Endothelial cell of hepatic sinusoid (primary cell): ENCODE measurements around the gene SAMD10.
"Not testable (repeated sequence)": the region's sequence is repeated elsewhere in the genome, so short reads cannot be mapped to it uniquely, and the experiment has no call there.

Experiments
- in situ Hi-C: cut with HindIII; loops from 2 replicates; pipeline ENCODE4 v1.10.0; 2017; ENCODE audit warnings: low sequenced_read_pairs

Gene SAMD10

DNA sequence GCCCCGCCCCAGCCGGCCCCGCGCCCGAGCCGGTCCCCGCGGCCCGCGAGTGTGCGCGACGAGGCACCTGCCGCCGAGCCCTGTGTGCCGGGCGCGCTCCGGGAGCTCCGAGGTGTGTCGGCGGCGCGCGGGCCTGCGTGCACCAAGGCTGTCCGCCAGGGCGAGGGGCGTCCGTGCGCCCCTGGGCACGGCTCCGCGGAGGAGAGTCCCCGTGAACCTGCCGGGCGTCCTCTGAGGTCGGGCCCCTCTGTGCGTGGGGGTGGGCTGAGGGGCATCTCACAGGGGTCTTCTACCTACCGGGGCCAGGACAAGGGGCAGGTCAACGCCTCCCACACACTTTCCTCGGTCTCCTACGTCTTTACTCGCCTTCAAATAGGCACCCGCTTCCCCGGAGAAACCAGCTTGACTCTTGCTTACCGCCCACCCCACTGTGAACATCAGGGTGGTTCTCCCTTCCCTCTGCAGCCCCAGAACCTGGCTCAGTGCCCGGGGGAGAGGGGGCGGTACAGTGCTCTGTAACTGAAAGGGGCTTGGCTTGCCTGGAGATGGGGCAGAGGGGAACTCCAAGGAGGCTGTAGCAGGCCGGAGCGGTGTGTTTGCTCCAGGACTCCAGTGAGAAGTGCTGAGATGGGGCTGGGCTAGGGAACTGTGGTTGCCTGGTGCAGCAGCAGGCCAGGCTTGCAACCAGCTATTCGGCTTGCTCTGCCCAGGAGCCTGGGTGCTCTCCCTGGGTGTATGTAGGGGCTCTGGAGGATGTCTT, at the start of gene SAMD10:
TSS of gene SAMD10 (minus strand) at position 86 of the 760 bp plus-strand sequence. CDS start 175 bp downstream, outside the sequence.
- in situ Hi-C loops, result no loop called here

DNA sequence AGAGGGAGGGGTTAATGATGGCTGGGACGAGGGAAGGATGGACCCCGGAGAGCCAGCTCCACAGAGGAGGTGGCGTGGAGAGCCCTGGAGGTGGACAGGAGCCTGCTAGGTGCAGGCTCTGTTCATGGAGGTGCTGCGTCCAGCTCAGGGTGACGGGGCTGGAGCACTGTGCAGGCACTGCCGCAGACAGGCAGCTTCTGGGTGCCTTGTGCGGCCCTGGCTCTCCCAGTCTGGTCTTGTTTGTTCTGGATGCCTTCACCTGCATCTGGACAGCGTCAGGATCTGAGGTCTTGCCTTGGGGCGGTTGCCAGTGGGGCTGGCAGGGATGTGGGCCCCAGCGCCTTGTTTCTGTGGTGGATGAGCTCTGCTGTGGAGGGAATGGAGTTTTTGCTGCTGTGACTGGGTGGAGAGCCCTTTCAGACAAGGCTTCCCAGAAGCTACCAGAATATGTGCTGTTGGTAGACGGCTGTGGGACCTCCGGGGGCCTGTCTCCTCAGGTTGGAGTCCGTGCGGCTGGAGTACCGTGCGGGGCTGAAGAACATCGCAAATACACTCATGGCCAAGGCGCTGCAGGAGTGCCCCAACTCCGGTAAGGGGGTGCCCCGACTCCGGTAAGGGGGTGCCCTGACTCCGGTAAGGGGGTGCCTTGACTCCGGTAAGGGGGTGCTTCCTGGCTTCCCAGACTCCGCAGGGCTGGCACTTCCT, 48.7 kb upstream of the SAMD10 start:
- in situ Hi-C loops, result no loop called here

DNA sequence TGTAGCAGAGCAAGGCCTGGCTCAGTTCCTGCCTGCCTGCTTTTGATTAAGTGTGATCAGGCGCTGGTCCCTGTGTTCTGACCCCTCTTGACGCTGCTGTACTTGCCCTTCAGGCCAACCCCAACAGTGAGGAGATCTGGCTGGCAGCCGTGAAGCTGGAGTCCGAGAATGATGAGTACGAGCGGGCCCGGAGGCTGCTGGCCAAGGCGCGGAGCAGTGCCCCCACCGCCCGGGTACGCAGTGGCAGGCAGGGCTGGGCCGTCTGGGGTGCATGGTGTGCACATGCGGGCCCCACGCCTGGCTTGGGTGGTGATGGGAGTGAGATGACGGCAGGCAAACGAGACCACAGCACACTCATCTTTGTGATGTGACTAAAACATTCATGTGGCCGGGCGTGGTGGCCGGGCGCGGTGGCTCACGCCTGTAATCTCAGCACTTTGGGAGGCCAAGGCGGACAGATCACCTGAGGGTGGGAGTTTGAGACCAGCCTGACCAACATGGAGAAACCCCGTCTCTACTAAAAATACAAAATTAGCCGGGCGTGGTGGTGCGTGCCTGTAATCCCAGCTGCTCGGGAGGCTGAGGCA, 46.5 kb upstream of the SAMD10 start:
- in situ Hi-C loops, result no loop called here

DNA sequence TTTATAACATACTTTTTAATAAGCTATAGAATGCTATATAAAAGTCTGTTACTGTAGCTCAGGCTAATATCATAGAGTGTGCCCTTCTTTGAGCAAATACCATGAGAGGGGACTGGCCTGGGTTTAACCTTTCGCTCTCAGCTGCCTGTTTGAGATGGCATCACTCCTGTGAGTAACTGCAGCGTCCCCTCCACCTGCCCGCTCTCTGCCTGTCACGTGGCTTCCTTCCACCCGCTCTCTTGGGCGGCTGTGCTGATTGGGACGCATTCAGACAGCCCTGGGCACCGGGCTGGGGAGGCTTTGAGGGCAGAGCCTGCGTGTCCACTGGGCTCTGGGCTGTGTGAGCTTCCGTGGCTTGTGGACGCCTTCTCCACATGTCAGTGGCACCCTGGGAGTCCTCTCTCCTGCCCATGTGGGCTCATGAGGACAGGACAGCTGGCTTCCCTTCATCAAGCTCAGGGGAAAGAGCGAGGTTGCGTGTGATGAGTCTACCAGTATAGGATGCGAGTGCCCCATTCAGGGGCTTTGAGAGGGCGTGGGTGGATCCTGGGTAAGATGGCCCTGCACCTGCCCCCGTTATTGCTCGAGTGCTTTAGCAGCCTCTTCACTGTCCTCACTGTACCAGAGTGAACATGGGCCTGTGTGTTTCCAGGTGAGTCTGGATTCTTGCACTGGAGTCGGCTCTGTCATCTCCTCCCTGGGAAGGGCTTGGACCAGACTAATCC, 45.8 kb upstream of the SAMD10 start:
- in situ Hi-C loops, result no loop called here

DNA sequence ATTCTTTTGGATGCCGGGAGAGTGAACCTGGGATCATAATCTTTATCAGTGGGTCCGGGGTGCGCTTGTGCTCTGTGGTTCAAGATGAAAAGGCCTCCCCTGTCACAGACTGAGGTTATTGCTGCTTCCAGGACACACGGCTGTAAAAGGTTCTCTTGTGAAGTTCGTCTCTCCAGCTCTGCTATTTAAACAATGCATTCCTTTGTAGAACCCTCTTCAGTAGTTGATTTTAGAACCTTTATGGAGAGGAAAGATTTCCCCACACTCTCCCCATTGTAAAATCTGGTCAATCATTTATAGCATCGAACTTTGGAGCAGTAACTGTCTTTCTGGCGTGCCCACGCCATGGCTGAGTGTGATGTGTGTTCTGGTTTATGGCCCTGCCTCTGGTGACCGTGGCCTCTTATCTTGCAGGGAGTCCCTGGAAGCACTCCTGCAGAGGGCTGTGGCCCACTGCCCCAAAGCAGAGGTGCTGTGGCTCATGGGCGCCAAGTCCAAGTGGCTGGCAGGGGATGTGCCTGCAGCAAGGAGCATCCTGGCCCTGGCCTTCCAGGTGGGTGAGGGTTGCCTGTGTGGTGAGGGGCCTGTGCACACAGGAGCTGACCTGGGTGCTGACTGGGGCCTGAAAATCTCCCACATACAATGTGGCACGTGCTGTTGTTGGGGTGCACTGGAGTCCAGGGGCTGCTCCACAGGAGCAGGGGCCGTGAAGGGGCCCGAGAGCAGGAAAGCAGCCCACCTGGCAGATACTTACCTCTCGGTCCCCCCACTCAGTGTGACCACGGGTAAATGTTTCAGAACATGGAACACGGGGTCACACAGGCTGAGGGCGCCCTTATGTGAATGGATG, 44.9 kb upstream of the SAMD10 start:
- in situ Hi-C loops, result no loop called here

DNA sequence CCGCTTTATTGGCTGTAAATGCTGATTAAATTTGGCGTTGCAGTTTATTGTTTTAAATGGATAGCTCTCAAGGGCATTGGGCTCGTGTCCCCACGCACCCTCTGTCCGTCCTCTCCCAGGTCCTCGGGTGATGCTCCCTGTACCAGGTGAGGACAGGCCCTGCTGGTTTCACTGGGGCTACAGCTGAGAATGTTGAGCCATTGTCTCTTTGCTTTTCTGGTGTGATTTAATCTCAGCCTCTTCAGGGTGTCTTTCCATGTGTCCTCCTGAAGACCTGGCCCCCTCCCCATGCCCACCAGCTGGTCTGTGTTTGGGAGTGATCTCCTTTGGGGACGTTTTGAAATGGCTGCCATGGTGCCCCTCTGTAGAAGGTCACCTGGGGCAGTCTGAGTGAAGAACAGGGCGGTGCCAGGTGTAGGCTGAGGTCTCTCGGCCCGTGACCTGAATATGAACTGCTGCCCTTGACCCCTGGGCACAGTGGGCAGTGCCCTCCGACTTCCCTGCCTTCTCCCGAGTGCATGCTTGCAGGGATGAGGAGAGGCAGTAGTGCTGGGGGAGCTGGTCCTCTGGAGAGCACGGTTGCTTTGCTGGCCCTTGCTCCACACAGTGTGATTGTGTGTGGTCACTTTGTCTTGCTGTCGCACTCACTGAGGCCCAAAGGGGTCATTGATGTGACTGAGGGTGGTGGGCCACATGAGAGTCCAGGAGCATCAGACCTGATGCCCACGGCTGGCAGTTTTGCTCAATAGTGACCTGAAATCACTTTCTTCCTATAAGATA, 44.1 kb upstream of the SAMD10 start:
- in situ Hi-C loops, result no loop called here

DNA sequence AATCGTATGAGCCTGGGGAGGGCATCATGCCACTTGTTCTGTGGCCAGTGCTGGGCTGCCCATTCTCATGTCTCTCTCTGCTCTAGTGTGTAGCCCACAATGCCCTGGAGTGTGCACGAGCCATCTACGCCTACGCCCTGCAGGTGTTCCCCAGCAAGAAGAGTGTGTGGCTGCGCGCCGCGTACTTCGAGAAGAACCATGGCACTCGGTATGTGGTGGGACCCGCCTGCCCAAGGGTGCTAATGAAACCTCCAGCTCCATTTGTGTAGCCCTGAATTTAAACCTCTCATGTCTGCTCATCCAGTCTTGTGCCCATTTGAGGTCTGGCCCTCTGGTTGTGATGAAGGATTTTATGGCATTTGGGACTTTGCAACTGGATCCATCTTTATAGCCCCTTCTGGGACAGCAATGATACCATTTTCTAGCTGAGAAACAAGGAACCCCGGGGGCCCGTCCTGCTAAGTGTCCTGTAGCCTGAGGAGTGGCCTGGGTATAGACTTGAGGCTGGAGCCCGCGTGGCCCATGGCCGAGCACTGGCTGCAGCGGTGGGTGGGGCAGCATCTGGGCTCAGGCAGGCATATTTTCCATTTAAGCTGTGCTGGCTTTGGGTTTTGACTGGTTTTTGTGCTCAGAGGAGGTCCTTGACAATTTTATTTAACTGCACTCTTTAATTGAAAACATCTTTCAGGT, 43.4 kb upstream of the SAMD10 start:
- in situ Hi-C loops, result no loop called here

DNA sequence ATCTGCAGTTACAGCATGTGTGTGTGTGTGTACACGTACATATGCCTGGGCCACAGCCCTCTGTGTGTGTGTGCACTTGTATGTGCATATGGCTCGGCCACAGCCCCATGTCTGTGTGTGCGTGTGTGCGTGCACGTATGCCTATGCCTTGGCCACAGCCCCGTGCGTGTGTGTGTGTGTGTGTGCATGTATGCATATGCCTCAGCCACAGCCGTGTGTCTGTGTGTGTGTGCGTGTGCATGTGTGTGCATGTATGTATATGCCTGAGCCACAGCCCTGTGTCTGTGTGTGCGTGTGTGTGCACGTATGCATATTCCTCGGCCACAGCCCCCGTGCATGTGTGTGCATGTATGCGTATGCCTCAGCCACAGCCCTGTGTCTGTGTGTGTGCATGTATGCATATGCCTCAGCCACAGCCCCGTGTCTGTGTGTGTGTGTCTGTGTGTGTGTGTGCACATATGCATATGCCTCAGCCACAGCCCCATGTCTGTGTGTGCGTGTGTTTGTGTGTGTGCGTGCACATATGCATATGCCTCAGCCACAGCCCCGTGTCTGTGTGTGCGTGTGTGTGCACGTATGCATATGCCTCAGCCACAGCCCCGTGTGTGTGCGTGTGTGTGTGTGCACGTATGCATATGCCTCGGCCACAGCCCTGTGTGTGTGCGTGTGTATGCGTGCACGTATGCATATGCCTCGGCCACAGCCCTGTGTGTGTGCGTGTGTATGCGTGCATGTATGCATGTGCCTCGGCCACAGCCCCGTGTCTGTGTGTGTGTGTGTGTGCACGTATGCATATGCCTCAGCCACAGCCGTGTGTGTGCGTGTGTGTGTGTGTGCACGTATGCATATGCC, 41.9 kb upstream of the SAMD10 start:
- in situ Hi-C loops, result no loop called here

DNA sequence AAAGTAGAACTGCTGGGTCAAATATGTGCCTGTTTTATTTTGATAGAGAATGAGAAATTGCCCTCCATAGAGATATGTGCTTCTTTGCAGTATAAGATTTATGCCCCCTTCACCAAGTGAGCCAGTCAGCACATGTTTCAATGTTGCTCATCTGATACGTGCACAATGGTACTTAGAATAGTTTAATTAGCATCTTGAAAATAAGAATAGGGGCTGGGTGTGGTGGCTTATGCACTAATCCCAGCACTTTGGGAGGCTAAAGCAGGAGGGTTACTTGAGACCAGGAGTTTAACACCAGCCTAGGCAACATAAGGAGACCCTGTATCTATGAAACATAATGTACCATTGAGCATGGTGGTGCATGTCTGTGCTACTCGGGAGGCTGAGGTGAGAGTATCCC, 36.2 kb upstream of the SAMD10 start:
- in situ Hi-C loops, result no loop called here

DNA sequence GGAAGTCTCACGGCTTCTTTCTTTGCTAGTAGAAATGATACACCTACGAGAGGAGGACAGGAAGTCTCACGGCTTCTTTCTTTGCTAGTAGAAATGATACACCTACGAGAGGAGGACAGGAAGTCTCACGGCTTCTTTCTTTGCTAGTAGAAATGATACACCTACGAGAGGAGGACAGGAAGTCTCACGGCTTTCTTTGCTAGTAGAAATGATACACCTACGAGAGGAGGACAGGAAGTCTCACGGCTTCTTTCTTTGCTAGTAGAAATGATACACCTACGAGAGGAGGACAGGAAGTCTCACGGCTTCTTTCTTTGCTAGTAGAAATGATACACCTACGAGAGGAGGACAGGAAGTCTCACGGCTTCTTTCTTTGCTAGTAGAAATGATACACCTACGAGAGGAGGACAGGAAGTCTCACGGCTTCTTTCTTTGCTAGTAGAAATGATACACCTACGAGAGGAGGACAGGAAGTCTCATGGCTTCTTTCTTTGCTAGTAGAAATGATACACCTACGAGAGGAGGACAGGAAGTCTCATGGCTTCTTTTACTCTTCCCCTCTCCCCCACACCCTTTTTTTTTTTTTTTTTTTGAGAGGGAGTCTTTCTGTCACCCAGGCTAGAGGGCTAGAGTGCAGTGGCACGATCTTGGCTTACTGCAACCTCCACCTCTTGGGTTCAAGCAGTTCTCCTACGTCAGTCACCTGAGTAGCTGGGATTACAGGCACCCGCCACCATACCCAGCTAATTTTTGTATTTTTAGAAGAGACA, 33.1 kb upstream of the SAMD10 start:
- in situ Hi-C loops, result not testable (repeated sequence)

DNA sequence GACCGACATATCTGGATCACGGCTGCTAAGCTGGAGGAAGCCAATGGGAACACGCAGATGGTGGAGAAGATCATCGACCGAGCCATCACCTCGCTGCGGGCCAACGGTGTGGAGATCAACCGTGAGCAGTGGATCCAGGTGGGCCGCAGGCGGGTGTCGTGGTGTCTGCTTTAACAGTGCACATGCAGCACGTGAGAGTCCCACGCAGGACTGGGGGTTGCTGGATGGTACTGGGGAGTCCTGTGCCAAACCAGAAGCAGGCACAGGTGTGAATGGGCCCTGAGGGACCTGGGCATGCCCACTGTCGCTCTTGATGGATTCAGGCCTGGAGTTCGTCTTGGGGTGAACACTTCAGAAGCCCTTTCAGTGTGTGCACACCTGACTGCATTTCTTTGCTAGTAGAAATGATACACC, 31.9 kb upstream of the SAMD10 start:
- in situ Hi-C loops, result no loop called here

DNA sequence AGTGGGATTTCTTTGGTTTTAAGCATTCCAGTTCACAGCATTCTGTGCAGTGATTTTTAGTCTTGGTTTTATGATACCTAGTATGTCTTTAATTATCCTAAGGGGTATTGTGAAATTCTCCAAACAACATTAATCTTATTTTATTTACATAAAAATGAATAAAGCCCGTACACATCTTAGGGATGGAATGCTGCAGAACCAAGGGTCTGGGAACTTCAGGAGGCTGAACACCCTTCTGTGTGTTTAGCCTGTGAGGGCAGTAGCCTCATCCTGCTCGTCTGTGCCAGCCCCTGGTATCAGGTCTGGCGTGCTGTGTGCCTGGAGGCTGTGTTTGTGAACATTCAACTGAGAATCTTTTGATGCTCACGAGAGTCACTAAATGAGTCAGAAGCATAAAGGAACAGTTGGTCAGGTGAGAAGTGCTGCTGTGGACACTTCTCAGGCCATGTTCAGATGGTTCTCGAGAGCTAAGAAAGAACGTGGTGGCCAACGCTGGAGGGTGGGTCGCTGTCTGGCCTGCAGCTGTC, 31.3 kb upstream of the SAMD10 start:
- in situ Hi-C loops, result no loop called here

DNA sequence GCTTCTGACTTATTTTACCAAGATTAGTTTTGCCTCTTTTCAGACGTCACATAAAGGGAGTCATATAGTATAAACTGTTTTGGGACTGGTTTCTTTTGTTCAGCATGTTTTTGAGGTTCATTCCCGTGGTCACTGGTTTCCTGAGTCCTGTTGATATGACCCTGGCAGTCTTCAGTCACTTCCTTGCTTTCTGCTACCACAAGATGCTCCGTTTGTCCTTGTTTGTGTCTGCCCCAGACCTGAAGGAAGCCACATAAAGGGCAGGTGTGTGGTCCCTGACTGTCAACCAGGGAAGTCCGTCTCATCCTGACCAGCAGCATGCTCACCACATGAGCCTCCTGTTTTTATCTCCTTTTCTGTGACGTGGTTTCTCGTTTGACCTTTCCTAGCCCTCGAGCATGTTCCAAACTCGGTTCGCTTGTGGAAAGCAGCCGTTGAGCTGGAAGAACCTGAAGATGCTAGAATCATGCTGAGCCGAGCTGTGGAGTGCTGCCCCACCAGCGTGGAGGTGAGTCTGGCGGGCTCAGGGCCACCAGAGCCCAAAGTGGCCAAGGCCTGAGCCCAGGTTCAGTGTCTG, 30.5 kb upstream of the SAMD10 start:
- in situ Hi-C loops, result loop anchor here (10.0 kb wide), 1 partner anchor 135 kb away; no protein-coding TSS in a partner anchor

DNA sequence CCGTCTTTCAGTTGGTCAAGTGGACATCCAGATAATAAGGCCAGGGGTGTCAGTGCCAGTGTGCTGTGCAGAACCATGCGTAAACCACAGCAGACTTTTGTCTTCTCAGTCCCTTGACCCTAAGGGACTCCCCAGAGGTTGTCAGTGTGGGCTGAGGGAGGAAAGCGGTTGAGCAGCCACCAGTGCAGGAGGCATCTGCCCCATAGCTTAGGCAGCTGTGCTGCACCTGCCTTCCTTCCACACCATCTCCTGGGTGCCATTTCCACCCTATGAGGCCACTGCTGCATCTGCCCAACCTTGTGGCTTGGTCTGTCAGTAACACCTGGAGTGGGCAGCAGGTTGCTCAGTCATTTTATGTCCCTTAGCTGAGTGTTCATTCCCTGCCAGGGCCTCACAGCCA, 27.5 kb upstream of the SAMD10 start:
- in situ Hi-C loops, result loop anchor here (10.0 kb wide), 1 partner anchor 138 kb away; no protein-coding TSS in a partner anchor

DNA sequence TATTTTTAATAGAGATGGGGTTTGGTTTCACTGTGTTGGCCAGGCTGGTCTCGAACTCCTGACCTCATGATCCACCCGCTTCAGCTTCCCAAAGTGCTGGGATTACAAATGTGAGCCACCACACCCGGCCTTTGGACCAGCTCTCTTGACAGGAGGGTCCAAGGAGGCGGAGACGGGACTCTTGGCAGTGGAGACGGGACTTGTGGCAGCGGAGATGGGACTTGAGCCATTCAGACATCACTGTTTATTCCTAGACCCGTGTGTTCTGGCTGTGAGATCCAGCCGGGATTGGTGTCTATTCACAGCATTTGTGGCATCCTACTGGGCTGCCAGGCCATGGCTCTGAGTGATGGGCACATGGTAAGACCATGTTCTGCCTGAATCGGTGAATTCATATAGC, 27.0 kb upstream of the SAMD10 start:
- in situ Hi-C loops, result loop anchor here (10.0 kb wide), 1 partner anchor 138 kb away; no protein-coding TSS in a partner anchor

DNA sequence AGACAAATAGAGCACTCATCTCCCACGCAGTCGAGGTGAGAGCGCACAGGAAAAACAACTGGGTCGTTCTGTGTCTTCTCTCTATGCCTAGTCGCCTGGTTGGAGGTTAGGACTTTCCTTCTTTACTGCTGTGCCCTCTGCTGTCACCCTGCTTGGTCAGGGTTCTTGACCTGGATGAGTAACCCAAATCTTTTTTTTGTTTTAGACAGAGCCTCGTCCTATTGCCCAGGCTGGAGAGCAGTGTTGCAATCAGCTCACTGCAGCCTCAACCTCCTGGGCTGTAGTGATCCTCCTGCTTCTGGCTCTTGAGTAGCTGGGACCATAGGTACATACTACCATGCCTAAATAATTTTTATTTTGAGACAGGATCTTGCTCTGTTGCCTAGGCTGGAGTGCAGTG, 26.0 kb upstream of the SAMD10 start:
- in situ Hi-C loops, result loop anchor here (10.0 kb wide), 1 partner anchor 139 kb away; no protein-coding TSS in a partner anchor
